ENCODE data around the gene EPB41L4B.

GRCh38 chr9:109311731-109312130 lies 9.1 kb downstream of the EPB41L4B start:
- TF ChIP-seq, protein P1, sequence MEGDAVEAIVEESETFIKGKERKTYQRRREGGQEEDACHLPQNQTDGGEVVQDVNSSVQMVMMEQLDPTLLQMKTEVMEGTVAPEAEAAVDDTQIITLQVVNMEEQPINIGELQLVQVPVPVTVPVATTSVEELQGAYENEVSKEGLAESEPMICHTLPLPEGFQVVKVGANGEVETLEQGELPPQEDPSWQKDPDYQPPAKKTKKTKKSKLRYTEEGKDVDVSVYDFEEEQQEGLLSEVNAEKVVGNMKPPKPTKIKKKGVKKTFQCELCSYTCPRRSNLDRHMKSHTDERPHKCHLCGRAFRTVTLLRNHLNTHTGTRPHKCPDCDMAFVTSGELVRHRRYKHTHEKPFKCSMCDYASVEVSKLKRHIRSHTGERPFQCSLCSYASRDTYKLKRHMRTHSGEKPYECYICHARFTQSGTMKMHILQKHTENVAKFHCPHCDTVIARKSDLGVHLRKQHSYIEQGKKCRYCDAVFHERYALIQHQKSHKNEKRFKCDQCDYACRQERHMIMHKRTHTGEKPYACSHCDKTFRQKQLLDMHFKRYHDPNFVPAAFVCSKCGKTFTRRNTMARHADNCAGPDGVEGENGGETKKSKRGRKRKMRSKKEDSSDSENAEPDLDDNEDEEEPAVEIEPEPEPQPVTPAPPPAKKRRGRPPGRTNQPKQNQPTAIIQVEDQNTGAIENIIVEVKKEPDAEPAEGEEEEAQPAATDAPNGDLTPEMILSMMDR (conservative IDR thresholded peaks at IDR 0.05; ENCODE audit: low read length): no peak
- TF ChIP-seq EZH2phosphoT487 (IDR thresholded peaks at IDR 0.05; ENCODE audit: borderline replicate concordance): no peak
